ENCODE data around the gene MPEG1.

The MPEG1 gene

GRCh38 chr11:59212744-59213631 is at the start of gene MPEG1:
TSS of gene MPEG1 (minus strand) at chr11:59212927. CDS start at chr11:59212865, 62 bp downstream.
- Histone ChIP-seq H3K27ac (peak within 1 kb of the TSS in 1 of 2 donors; percentile 53), H3K4me3 (peak within 1 kb of the TSS; percentile 51)
- DNase-seq (ENCODE audit: low spot score), result no peak
- TF ChIP-seq CTCF (IDR thresholded peaks at IDR 0.05), result no peak

GRCh38 chr11:59262177-59262818 is 49.6 kb upstream of the MPEG1 start:
- no peak for DNase-seq (ENCODE audit: low spot score)
- Histone ChIP-seq H3K27ac (no peak overlapping the region), H3K4me3 (no peak overlapping the region)
- no peak for TF ChIP-seq CTCF (IDR thresholded peaks at IDR 0.05)

- H3K4me3 ChIP-seq, result no peak overlapping the region
- no peak overlapping the region for H3K27ac ChIP-seq
- no peak for TF ChIP-seq CTCF (IDR thresholded peaks at IDR 0.05)
- DNase-seq (ENCODE audit: low spot score), result no peak
Observed at GRCh38 chr11:59261150-59261549, 48.4 kb upstream of the MPEG1 start.

GRCh38 chr11:59259867-59260475 is 47.2 kb upstream of the MPEG1 start:
- Histone ChIP-seq H3K4me3 (no peak overlapping the region), H3K27ac (no peak overlapping the region)
- TF ChIP-seq CTCF (IDR thresholded peaks at IDR 0.05), result no peak
- DNase-seq (ENCODE audit: low spot score), result no peak

GRCh38 chr11:59259047-59259446 is 46.3 kb upstream of the MPEG1 start:
- no peak for TF ChIP-seq CTCF (IDR thresholded peaks at IDR 0.05)
- H3K27ac ChIP-seq, result no peak overlapping the region
- DNase-seq (ENCODE audit: low spot score), result no peak
- H3K4me3 ChIP-seq, result no peak overlapping the region

- TF ChIP-seq CTCF (IDR thresholded peaks at IDR 0.05), result no peak
- Histone ChIP-seq H3K27ac (no peak overlapping the region), H3K4me3 (no peak overlapping the region)
- DNase-seq (ENCODE audit: low spot score), result no peak
Observed at GRCh38 chr11:59255281-59255680, 42.6 kb upstream of the MPEG1 start.

All from coronary artery (tissue), 2 donors.